ENCODE measurements around the gene RAPGEF2.

- TF ChIP-seq CTCF (IDR thresholded peaks at IDR 0.05) (no peak), POLR2AphosphoS5 (IDR thresholded peaks at IDR 0.05; ENCODE audit: insufficient read depth in 1 of 2, low read depth in 1 of 2) (no peak), POLR2A (IDR thresholded peaks at IDR 0.05) (no peak)
These were observed 272.1 kb downstream of the RAPGEF2 start for GRCh38 chr4:159374749-159375530.
